GM12878 (cell line): ENCODE measurements around the gene SNAP47. TPM values are rescaled to one million over a fixed set of nuclear protein-coding genes. Genes with fewer than 3 reads are reported as not detected.

ENCODE experiments used
- ATAC-seq: fragments of 200-7000 bp; cut with Tn5 transposase; 3 replicates; pipeline ENCODE4 v1.9.1; 2020; ENCODE audit warnings: mild to moderate bottlenecking, moderate library complexity
- BruUV-seq: library from RNA; stranded (reverse); fragments of 400-500 nt; replicated peaks from 2 replicates; lab custom pipeline; 2021; lab: Mats Ljungman, UMichigan
- CTCF ChIA-PET: fragments of 300-600 bp; sonication (Branson Sonifier 250); formaldehyde crosslinking; extraction: SDS; loops from one replicate; lab custom pipeline; 2021; ENCODE audit warnings: inconsistent platforms; lab: Yijun Ruan, JAX
- POLR2A ChIA-PET: fragments of 350-600 bp; formaldehyde crosslinking; extraction: SDS; loops from one replicate; lab custom pipeline; 2021; ENCODE audit warnings: inconsistent platforms; lab: Charles Lee
- RAD21 ChIA-PET: fragments of 300-600 bp; sonication (Branson Sonifier 250); formaldehyde crosslinking; loops from one replicate; lab custom pipeline; 2023; ENCODE audit warnings: antibody characterized with exemption; ENCODE audit not compliant: unreplicated experiment; lab: Charles Lee
- SMC1A ChIA-PET: fragments of 300-600 bp; sonication (Branson Sonifier 250); formaldehyde crosslinking; loops from one replicate; lab custom pipeline; 2023; ENCODE audit not compliant: unreplicated experiment, uncharacterized antibody; lab: Charles Lee
- DNase-seq: peaks from one replicate; pipeline ENCODE4 v3.0.0-alpha.2; 2011; ENCODE audit warnings: low read depth, low spot score
- FAIRE-seq: peaks from 3 replicates; lab custom pipeline; 2011; peaks lifted over from hg19 to GRCh38; lab: Jason Lieb, UNC
- H2AFZ ChIP-seq: 2 replicates; pipeline ENCODE4 v1.6.0; 2011; ENCODE audit warnings: low read depth, low read length, control low read depth; ENCODE audit not compliant: control insufficient read depth
- H3K27ac ChIP-seq: 2 replicates; pipeline ENCODE4 v1.5.1; 2011; ENCODE audit warnings: control low read depth; ENCODE audit not compliant: control insufficient read depth, insufficient read depth
- H3K27me3 ChIP-seq, 2 experiments: replicated peaks in 1 of 2; 2 replicates each; pipeline versions ENCODE4 v1.6.0 to v1.6.1; 2011; ENCODE audit warnings: low read length in 1 of 2; ENCODE audit not compliant: control insufficient read depth in 2 of 2, insufficient read depth in 2 of 2
- H3K36me3 ChIP-seq, 2 experiments: 2 replicates each; pipeline ENCODE4 v1.5.1; 2011; ENCODE audit warnings: low read length in 1 of 2; ENCODE audit not compliant: control insufficient read depth in 2 of 2, insufficient read depth in 2 of 2
- H3K4me1 ChIP-seq: 2 replicates; pipeline ENCODE4 v1.6.1; 2011; ENCODE audit warnings: mild to moderate bottlenecking, low read length, moderate library complexity, mixed read lengths; ENCODE audit not compliant: control insufficient read depth, insufficient read depth
- H3K4me2 ChIP-seq: 2 replicates; pipeline ENCODE4 v1.6.0; 2011; ENCODE audit warnings: control low read depth; ENCODE audit not compliant: control insufficient read depth, insufficient read depth
- H3K4me3 ChIP-seq: fragments of 200-600 bp; sonication (generic); 2 replicates; pipeline ENCODE4 v1.5.1; 2016
- H3K79me2 ChIP-seq: 2 replicates; pipeline ENCODE4 v1.6.0; 2011; ENCODE audit warnings: low read length; ENCODE audit not compliant: control insufficient read depth, insufficient read depth
- H3K9ac ChIP-seq: 2 replicates; pipeline ENCODE4 v1.8.0; 2011; ENCODE audit warnings: low read length, control low read depth, mixed read lengths; ENCODE audit not compliant: control insufficient read depth, insufficient read depth
- H3K9me3 ChIP-seq: replicated peaks from 3 replicates; pipeline ENCODE4 v1.5.1; 2011; ENCODE audit warnings: mild to moderate bottlenecking, low read length; ENCODE audit not compliant: control insufficient read depth, insufficient read depth
- H4K20me1 ChIP-seq: 2 replicates; pipeline ENCODE4 v1.6.0; 2011; ENCODE audit not compliant: control insufficient read depth, insufficient read depth
- ATF3 ChIP-seq: IDR thresholded peaks from 2 replicates; pipeline ENCODE4 v1.6.1; 2011; ENCODE audit warnings: low read depth, mild to moderate bottlenecking, low read length, moderate library complexity, borderline replicate concordance; ENCODE audit errors: extremely low read depth
- BACH1 ChIP-seq: fragments of 450-650 bp; IDR thresholded peaks from 2 replicates; pipeline ENCODE4 v1.6.1; 2017; ENCODE audit warnings: mild to moderate bottlenecking, borderline replicate concordance
- BMI1 ChIP-seq: fragments of 450-650 bp; IDR thresholded peaks from 2 replicates; pipeline ENCODE4 v1.6.1; 2016; ENCODE audit warnings: mild to moderate bottlenecking, moderate library complexity, borderline replicate concordance
- CREB1 ChIP-seq: IDR thresholded peaks from 2 replicates; pipeline ENCODE4 v1.6.1; 2012; ENCODE audit warnings: low read depth, mild to moderate bottlenecking, inconsistent platforms
- EED ChIP-seq: sonication (generic); IDR thresholded peaks from 2 replicates; pipeline ENCODE4 v1.6.1; 2016; ENCODE audit warnings: antibody characterized with exemption, low read depth
- ESRRA ChIP-seq: IDR thresholded peaks from 2 replicates; pipeline ENCODE4 v1.6.1; 2012; ENCODE audit warnings: mild to moderate bottlenecking, low read length, improper control_type of control experiment
- HCFC1 ChIP-seq: fragments of 150-350 bp; IDR thresholded peaks from 2 replicates; pipeline ENCODE4 v1.6.1; 2014; ENCODE audit warnings: low read length
- MTA3 ChIP-seq: IDR thresholded peaks from 2 replicates; pipeline ENCODE4 v1.6.1; 2012; ENCODE audit warnings: low read length, inconsistent platforms, borderline replicate concordance
- MYC ChIP-seq: IDR thresholded peaks from 2 replicates; pipeline ENCODE4 v1.6.1; 2011; ENCODE audit warnings: mild to moderate bottlenecking, low read length, moderate library complexity, inconsistent platforms; ENCODE audit not compliant: insufficient read depth, insufficient replicate concordance, insufficient read length, severe bottlenecking
- NFYA ChIP-seq: IDR thresholded peaks from 2 replicates; pipeline ENCODE4 v1.6.1; 2011; ENCODE audit warnings: low read depth, mild to moderate bottlenecking, low read length, improper control_type of control experiment, borderline replicate concordance
- NR2C1 ChIP-seq: fragments of 450-650 bp; IDR thresholded peaks from 2 replicates; pipeline ENCODE4 v1.6.1; 2017; ENCODE audit warnings: antibody characterized with exemption, mild to moderate bottlenecking, moderate library complexity
- SKIL ChIP-seq: fragments of 450-650 bp; IDR thresholded peaks from 2 replicates; pipeline ENCODE4 v1.6.1; 2017; ENCODE audit warnings: mild to moderate bottlenecking, low read depth, inconsistent platforms; ENCODE audit not compliant: poor library complexity, severe bottlenecking
- SREBF2 ChIP-seq: IDR thresholded peaks from 2 replicates; pipeline ENCODE4 v1.6.1; 2012; ENCODE audit warnings: mild to moderate bottlenecking, low read length
- STAT1 ChIP-seq: fragments of 450-650 bp; conservative IDR thresholded peaks from 2 replicates; pipeline ENCODE4 v1.6.1; 2014; ENCODE audit warnings: antibody characterized with exemption, mild to moderate bottlenecking
- TCF12 ChIP-seq: IDR thresholded peaks from 2 replicates; pipeline ENCODE4 v1.6.1; 2011; ENCODE audit warnings: low read depth, mild to moderate bottlenecking, low read length
- ZNF217 ChIP-seq: fragments of 450-650 bp; IDR thresholded peaks from 2 replicates; pipeline ENCODE4 v1.6.1; 2017; ENCODE audit warnings: antibody characterized with exemption, mild to moderate bottlenecking
- ZNF384 ChIP-seq: IDR thresholded peaks from 2 replicates; pipeline ENCODE4 v1.6.1; 2012; ENCODE audit warnings: low read depth, mild to moderate bottlenecking, low read length, improper control_type of control experiment, borderline replicate concordance
- ZNF622 ChIP-seq: fragments of 450-650 bp; IDR thresholded peaks from 2 replicates; pipeline ENCODE4 v1.6.1; 2017; ENCODE audit warnings: mild to moderate bottlenecking, inconsistent platforms
- WGBS: methylation state at CpG from one replicate; pipeline ENCODE4 v1.1.6; 2016; ENCODE audit warnings: low lambda C conversion rate; ENCODE audit not compliant: insufficient replicate concordance, insufficient coverage; ENCODE audit errors: missing lambda C conversion rate; 5-methylcytosine and 5-hydroxymethylcytosine counted together
- in situ Hi-C: fragments of 300-500 bp; cut with MboI; formaldehyde crosslinking; loops from 9 replicates; pipeline ENCODE4 v1.14.3; 2018; ENCODE audit warnings: mixed read lengths
- intact Hi-C: fragments of 100-400 bp; cut with micrococcal nuclease; formaldehyde crosslinking; loops from one replicate; pipeline ENCODE4 v1.14.2; 2022; ENCODE audit not compliant: unreplicated experiment
- polyA plus RNA-seq, 11 experiments: library from polyadenylated mRNA; depleted of rRNA in 4 of 11; unstranded in 6 of 11; stranded (reverse) in 5 of 11; fragments of >200 nt; fragmentation: Nextera tagmentation in 4 of 11; fragmentation: Illumina TruSeq in 1 of 11; extraction: Ambion mirVana in 4 of 11; extraction: Trizol in 1 of 11; gene quantifications; 1 replicate in 1 of 11; 2 replicates in 10 of 11; pipeline versions ENCODE4 v1.2.1 to v1.2.3, GENCODE V29; 2011 to 2016; ENCODE audit warnings: inconsistent platforms in 2 of 11, missing spikeins in 2 of 11, low read depth in 1 of 11
- total RNA-seq, 4 experiments: library from RNA; depleted of rRNA in 3 of 4; stranded (reverse); fragments of >200 nt in 3 of 4; fragmentation: Illumina TruSeq in 1 of 4; extraction: Trizol in 1 of 4; gene quantifications; 2 replicates each; pipeline versions ENCODE4 v1.2.1 to v1.2.3, GENCODE V29; 2013 to 2021

The SNAP47 gene
- total and polyA plus RNA-seq, 10 of the 15 experiments (the other 5 are each of a cell fraction or from before 2014, with no cell fraction given): 1.3 to 39.6 (median 25.2) TPM

GRCh38 chr1:227796359-227796915 lies 61.2 kb downstream of the SNAP47 start:
- no peak overlapping the region for H3K4me2 ChIP-seq
- H3K27ac ChIP-seq: no peak overlapping the region
- ChIA-PET RAD21 (interaction anchor here (1.0 kb wide), 1 partner anchor 157 kb away, joined by 3 read pairs; no protein-coding TSS in a partner anchor), POLR2A (no interaction called here)
- no TSS peak for BruUV-seq
- H2AFZ ChIP-seq: no peak overlapping the region
- in situ Hi-C loops: no loop called here
- H3K27me3 ChIP-seq: no peaks in the 10 kb centered on the region
- H3K36me3 ChIP-seq: no peaks in the 10 kb centered on the region
- TF ChIP-seq ESRRA (no peak), SREBF2 (no peak), HCFC1 (no peak), NFYA (no peak), SKIL (no peak), TCF12 (no peak), STAT1 (no peak), BMI1 (no peak), ZNF622 (no peak), MTA3 (no peak), ZNF217 (no peak), CREB1 (no peak), ZNF384 (no peak), MYC (no peak), BACH1 (no peak), NR2C1 (no peak), ATF3 (no peak), EED (no peak)
- TF ChIP-seq, all 136 proteins: peak for 0
- ATAC-seq (no peak), DNase-seq (no peak), FAIRE-seq (no peak)
- Histone ChIP-seq H3K79me2 (no peaks in the 10 kb centered on the region), H3K4me1 (no peaks in the 10 kb centered on the region), H3K4me3 (no peak overlapping the region), H4K20me1 (no peaks in the 10 kb centered on the region), H3K9me3 (no peaks in the 10 kb centered on the region), H3K9ac (no peak overlapping the region)
- intact Hi-C loops: no loop called here
- ChIA-PET CTCF (no interaction called here), SMC1A (no interaction called here)
- WGBS: 0% methylated on average over 3 of the region's 5 CpGs
